ENCODE data around the gene SYNGR3.

DNA sequence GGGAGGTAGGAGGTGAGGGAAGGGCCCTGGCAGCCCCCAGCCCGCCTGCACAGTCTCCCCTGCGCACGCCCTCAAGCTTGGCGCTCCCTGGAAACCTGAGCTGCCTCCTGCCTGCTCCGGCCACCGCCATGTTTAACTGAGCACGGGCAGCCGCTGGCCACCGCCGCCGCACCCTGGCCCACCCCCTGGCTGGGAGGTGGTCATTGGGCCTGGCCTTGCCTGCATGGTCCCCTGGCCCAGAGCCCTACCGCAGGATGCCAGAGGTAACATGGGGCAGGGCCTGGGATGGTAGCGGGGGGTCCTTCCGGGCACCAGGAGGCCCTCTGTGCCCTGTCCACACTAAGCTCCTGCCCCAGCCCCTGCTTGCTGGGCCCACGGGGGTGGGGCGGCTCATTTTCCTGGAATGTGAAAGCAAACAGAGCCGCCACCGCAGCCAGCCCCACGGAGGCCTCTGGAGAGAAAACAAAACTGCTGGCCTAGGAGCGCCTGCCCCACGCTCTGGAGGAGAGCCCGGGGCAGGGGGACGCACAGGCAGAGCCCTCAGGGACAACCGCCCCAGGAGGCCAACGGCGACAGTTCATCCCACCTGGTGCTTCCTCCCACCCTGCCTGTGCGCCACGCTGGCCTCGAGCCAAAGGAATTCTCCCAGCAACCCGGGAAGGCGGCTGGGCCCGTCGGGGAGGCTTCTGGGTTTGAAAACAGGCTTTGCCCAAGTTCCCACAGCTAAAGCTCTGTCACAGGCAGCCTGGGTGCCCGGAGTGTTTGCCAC is 45.8 kb downstream of the SYNGR3 start:
- TF ChIP-seq EZH2 (IDR thresholded peaks at IDR 0.05), result no peak
- TF ChIP-seq POLR2AphosphoS5 (IDR thresholded peaks at IDR 0.05; ENCODE audit: borderline replicate concordance, low read depth, low read length), result no peak
